Neuron (in vitro differentiated cells): ENCODE results near the gene SCCPDH.

Experiments used
- H2AFZ ChIP-seq: one replicate; pipeline ENCODE4 v1.6.1; 2013; ENCODE audit warnings: low read depth, mild to moderate bottlenecking, inconsistent platforms, low read length, moderate library complexity
- H3K27me3 ChIP-seq: one replicate; pipeline ENCODE4 v1.6.1; 2013; ENCODE audit warnings: low read length; ENCODE audit not compliant: insufficient read depth
- H3K36me3 ChIP-seq: one replicate; pipeline ENCODE4 v1.6.1; 2013; ENCODE audit warnings: low read length; ENCODE audit not compliant: insufficient read depth
- H3K4me1 ChIP-seq: one replicate; pipeline ENCODE4 v1.6.1; 2013; ENCODE audit warnings: low read length; ENCODE audit not compliant: insufficient read depth
- H3K4me3 ChIP-seq: 2 replicates; pipeline ENCODE4 v1.5.1; 2013; ENCODE audit warnings: mild to moderate bottlenecking, low read length, moderate library complexity
- H3K9me3 ChIP-seq: one replicate; pipeline ENCODE4 v1.6.1; 2013; ENCODE audit warnings: low read length

SCCPDH gene

DNA sequence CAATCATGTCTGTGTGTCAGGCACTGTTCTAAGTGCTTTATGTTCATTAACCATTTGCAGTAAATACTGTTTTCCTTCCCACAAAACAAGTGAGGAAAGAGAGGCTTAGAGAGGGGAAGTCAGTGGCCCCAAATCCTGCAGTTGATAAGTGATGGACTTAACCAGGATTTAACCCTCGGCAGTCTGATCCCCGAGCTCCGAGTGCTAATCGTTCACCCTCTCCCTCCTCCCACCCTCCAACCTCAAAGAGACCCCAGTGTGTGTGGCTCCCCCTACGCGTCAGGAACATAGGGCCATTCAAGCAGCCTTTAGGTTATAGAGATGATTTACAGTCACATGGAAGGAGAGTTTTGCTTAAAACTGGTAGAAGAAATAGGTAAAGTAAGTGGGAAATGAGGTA lies 47.2 kb downstream of the SCCPDH start:
- H3K4me1 ChIP-seq = no peaks in the 10 kb centered on the region
- H3K9me3 ChIP-seq = peaks cover 2% of the 10 kb centered on the region
- H2AFZ ChIP-seq = no peak overlapping the region
- H3K36me3 ChIP-seq = peaks cover 61% of the 10 kb centered on the region
- no peaks in the 10 kb centered on the region for H3K27me3 ChIP-seq
- no peak overlapping the region for H3K4me3 ChIP-seq

DNA sequence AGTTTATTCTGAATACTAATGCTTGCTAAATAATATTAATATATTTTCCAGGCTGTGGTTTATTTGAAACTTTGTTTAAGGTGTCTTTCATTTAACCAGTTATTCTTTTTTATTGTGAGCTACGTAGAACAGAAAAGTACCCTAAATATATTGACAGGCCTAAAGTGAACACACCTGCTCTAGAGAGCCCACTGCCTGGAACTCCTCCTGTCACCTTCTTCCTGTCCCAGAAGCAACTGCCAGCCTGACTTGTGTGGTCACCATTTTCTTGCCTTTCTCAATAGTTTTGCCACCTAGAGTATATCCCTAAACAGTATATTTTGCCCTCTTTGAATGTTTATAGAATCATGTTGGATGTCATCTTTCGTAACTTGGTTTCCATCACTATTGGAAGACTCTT lies 48.5 kb downstream of the SCCPDH start:
- no peak overlapping the region for H3K4me3 ChIP-seq
- peaks cover 61% of the 10 kb centered on the region for H3K36me3 ChIP-seq

DNA sequence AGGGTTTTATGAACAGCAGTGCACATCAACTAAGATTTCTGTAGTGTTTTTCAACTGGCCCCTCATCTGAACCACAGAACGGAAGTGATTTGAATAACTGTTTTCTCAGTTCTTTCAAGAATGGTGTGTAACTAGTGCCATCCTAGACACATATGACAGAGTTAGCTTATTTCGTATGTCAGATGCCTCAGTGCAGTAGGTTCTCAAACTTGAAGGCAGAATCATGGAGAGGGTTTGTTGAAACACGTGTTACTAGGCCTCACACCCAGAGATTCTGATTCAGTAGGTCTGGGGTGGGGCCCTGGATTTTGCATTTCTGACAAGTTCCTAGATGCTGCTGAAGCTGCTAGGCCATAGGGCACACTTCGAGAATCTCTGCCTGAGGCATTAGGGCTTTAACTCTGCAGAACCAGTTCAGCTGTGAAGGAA lies 49.0 kb downstream of the SCCPDH start:
- H2AFZ ChIP-seq = no peak overlapping the region

More for the DNA sequence above, 48.5 kb downstream of the SCCPDH start:
- Histone ChIP-seq H2AFZ (no peak overlapping the region), H3K9me3 (peaks cover 2% of the 10 kb centered on the region), H3K4me1 (no peaks in the 10 kb centered on the region), H3K27me3 (no peaks in the 10 kb centered on the region)

DNA sequence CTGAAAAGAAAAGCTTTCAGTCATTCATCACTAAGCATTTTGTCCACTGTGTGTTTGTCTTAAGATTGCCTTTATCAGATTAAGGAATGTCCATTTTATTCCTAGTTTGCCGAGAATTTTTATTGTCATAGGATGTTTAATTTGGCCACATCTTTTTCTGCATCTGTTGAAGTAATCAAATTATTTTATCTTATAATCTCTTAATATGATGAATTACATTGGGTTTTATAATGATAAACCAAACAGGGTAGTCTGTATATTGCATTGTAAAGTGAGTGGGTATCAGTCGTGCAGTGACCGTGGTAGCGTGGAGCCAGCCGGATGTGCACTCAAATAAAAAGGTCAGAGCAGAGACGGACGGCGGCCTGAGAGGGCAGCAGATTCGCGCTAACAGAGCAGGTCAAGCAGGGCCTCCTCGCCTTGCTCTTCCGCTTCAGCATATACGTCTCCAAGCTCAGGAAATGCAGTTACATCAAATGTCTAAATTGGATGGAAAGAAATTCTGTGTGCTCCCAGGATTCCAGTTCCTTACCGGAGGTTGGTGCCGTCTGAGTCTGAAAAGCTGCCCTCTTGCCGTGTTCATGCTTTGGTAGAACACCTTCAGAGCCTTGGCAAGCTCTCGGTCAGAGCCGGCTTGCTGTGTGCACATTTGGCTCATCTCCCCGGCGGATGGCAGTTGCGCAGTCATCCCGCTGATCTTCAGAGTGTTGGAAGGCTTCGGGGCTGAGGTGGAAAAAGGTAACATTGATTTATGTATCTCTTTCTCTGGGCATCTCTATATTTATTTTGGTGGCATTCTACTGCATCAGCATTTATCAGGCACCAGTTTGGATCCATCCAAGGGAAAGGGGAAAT lies 51.5 kb downstream of the SCCPDH start:
- H3K4me3 ChIP-seq = no peak overlapping the region
- peaks cover 3% of the 10 kb centered on the region for H3K9me3 ChIP-seq
- peaks cover 58% of the 10 kb centered on the region for H3K36me3 ChIP-seq
- H3K27me3 ChIP-seq = no peaks in the 10 kb centered on the region
- H2AFZ ChIP-seq = no peak overlapping the region
- no peaks in the 10 kb centered on the region for H3K4me1 ChIP-seq

More for the DNA sequence above, 49.0 kb downstream of the SCCPDH start:
- Histone ChIP-seq H3K36me3 (peaks cover 58% of the 10 kb centered on the region), H3K4me3 (no peak overlapping the region), H3K27me3 (no peaks in the 10 kb centered on the region), H3K9me3 (peaks cover 2% of the 10 kb centered on the region), H3K4me1 (no peaks in the 10 kb centered on the region)

DNA sequence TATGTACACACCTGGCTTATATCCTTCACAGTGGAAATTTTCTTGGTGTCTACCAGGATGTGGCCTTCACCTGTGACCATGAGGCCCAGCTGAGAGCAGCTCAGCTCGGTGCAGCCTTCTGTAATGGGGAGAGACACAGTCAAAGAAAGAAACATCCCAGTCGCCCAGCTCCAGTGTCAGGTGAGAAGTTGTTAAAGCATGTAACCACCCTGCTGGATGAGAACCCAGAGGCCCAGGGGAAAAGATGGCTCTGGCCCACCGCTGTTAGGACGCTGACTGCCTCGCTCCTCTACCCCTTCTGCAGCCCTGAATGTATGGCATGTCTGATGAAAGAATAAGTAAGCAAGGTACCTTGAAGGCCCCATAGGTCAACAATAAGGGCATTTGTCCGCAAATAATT lies 52.7 kb downstream of the SCCPDH start:
- Histone ChIP-seq H3K4me3 (no peak overlapping the region), H3K4me1 (no peaks in the 10 kb centered on the region), H3K36me3 (peaks cover 61% of the 10 kb centered on the region), H3K27me3 (no peaks in the 10 kb centered on the region), H2AFZ (no peak overlapping the region), H3K9me3 (peaks cover 3% of the 10 kb centered on the region)

DNA sequence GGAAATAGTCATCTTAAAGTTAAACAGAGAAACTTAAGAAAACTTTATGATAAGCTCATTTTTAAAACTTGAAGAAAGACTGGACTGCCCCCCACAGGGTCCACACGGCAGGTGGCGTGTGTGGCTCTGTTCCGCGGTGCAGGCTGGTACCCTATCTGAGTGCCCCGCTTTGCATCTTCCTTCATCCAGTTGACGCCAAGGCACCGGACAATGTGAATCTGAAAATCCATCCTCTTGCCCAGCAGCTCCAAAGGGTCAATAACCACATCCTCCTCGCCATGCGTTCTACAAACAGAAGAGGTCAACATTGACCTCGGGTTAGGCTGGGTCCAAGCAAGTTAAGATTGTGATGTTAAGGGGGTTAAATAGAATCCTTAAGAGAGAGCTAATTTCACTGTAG lies 54.5 kb downstream of the SCCPDH start:
- no peaks in the 10 kb centered on the region for H3K4me1 ChIP-seq
- peaks cover 56% of the 10 kb centered on the region for H3K36me3 ChIP-seq
- H3K27me3 ChIP-seq = no peaks in the 10 kb centered on the region
- H2AFZ ChIP-seq = no peak overlapping the region
- H3K4me3 ChIP-seq = no peak overlapping the region
- H3K9me3 ChIP-seq = peaks cover 3% of the 10 kb centered on the region

DNA sequence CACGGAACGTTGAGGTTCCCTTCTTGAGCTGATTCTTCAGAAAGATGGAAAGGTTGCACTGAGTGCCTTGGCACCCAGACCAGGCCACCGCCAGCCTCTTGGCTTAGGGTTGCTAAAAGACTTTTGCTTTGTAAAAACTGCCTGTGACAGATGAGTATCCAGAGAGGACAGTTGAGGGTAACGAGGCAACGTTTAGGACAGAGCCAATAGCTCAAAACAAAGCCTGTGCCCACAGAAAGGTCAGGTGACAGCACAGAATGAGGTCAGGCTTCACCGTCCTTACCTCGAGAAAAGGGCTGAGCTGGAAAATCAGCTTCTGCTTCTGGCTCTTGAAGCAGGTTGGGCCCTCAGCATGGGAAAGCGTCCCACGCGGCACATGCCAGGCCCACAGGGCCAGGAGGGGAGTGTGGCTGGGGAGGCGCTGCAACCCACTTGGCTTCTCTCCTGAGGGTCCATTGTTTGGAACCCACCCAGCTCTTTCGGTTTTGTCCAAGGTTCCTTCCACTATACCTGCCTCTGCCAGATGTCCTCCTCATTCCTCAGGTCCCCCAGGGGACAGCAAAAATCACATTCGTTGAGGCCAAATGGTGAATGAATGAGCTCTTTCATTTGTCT lies 55.5 kb downstream of the SCCPDH start:
- Histone ChIP-seq H3K4me1 (no peaks in the 10 kb centered on the region), H3K36me3 (peaks cover 56% of the 10 kb centered on the region), H3K27me3 (no peaks in the 10 kb centered on the region), H3K9me3 (peaks cover 3% of the 10 kb centered on the region), H2AFZ (no peak overlapping the region), H3K4me3 (no peak overlapping the region)

DNA sequence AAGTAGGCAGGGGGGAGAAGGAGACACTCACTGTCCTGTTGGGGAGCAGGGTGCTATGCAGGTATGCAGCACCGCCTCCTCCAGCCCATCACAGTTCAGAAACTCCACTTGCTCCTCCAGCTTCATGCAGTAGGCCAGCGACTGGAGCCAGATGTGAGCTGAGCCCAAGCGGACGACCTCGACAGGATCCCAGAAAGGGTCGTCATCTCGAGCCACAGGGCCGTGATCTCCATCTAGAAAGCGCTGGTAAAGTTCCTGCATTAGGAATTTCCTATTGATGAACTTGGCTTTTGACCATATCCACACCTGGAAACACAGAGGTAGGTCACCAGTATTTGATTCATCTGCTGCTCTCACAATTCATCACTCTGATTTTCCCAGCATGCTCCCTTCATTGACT lies 56.1 kb downstream of the SCCPDH start:
- Histone ChIP-seq H3K9me3 (peaks cover 3% of the 10 kb centered on the region), H3K4me1 (no peaks in the 10 kb centered on the region), H3K36me3 (peaks cover 54% of the 10 kb centered on the region), H2AFZ (no peak overlapping the region), H3K27me3 (no peaks in the 10 kb centered on the region), H3K4me3 (no peak overlapping the region)

DNA sequence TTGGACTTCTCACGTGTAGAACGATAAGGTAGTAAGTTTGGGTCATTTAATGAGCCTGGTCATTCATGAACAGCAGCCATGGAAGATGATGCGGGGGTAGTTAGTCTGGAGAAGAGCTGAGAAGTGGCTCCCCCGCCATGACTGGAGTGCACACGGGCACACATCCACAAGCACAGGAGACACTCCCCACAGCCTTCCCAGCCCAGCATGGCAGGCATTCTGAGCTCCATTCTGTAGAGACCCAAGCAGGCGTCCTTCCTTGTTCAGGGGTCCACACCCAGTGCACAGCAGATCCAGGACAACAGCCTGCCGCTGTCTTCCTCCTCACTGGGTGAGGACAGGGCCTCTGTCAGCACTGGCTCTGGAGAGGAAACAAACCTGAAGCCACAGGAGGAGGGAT lies 57.0 kb downstream of the SCCPDH start:
- Histone ChIP-seq H3K4me3 (no peak overlapping the region), H3K36me3 (peaks cover 44% of the 10 kb centered on the region), H2AFZ (no peak overlapping the region), H3K27me3 (no peaks in the 10 kb centered on the region), H3K4me1 (no peaks in the 10 kb centered on the region), H3K9me3 (peaks cover 8% of the 10 kb centered on the region)

DNA sequence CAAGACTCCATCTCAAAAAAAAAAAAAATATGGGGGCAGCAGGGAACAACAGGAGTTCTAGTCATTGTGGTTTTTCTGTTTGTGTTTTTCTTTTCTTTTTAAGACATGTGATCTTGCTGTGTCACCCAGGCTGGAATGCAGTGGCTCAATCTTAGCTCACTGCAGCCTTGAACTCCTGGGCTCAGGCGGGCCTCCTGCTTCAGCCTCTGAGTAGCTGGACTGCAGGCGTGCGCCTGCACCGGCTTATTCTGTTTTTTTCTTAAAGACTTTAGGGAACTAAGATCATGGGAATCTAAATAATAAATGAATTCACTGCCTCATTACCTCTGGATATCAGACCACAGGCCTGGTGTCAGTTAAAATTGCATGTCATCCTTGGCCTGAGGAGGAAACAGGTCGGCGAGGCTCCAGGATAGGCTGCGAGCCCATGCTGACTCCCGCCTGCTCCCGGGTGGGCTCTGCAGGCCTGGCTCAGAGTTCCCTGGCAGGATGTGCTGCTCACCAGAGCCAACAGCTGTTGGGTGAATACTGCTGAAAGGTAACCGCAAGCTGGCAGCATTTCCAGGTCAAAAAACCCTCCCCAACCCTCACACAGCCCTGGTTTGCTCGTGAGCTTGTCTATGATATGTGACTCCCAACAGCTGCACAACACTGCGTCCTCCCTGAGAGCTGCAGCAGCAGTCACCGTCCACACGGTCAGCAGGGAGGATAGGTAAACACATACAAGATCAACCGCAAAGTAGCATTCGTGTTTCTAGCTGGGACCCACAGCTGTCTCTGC lies 58.1 kb downstream of the SCCPDH start:
- peaks cover 33% of the 10 kb centered on the region for H3K36me3 ChIP-seq
- no peaks in the 10 kb centered on the region for H3K27me3 ChIP-seq
- no peak overlapping the region for H2AFZ ChIP-seq
- H3K4me3 ChIP-seq = no peak overlapping the region
- H3K4me1 ChIP-seq = no peaks in the 10 kb centered on the region
- peaks cover 8% of the 10 kb centered on the region for H3K9me3 ChIP-seq

DNA sequence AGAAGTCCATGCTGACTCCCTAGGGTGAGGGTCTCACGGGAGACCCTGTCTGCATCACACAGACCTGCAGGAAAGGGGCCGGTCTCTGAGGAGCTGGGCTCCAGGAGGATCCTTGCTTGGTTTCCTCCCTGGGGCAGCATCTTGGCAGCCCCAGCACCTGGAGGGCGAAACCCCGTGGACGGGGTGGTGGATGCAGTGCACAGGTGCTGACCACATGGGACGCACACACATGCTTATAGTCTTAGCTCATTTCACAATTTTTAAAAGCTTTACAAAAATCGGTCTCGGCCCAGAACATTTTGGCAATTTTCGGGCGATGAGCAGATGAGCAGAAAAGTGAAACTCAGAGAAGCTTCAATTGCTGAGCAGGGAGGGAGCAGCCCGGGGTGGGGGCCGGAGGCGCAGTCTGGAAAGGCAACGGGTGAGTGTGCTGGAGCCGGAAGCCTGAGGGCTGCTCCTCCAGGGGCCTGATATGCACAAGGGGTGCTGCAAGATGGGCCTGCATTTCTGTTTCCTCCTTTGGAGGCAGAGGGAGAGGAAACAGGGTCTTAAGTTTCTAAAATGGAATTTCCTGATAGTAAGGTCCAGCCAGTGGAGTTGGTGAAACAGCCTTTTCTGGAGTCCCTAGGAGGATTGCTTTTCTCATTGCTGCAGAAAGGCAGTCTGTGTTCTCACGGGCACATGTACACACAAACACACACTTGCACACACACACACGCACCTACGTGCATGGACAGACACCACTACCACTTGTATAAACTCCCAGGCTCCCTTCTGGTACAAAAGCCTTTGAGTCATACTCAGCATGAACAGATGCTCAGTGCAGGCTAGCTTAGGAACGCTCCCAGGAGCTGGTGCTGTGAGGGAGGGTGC lies 60.6 kb downstream of the SCCPDH start:
- Histone ChIP-seq H2AFZ (no peak overlapping the region), H3K36me3 (peaks cover 20% of the 10 kb centered on the region), H3K9me3 (peaks cover 8% of the 10 kb centered on the region), H3K4me3 (no peak overlapping the region), H3K27me3 (no peaks in the 10 kb centered on the region), H3K4me1 (no peaks in the 10 kb centered on the region)

DNA sequence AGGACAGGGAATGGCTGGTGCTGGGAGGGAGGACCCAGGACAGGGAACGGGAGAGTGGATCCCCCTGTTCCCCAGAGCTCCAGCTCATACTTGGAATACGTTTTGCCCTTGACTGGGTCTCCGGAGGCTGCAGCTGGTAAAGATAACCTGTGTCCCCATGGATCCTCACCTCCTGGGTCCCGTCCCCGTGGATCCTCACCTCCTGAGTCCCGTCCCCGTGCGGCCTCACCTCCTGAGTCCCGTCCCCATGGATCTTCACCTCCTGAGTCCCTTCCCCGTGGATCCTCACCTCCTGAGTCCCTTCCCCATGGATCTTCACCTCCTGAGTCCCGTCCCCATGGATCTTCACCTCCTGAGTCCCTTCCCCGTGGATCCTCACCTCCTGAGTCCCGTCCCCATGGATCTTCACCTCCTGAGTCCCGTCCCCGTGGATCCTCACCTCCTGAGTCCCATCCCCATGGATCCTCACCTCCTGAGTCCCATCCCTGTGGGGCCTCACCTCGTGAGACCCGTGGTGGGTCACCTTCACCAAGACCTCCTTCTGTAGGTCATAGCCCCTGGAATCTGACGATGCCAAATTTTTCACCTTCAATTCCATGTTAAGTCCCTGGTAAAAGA lies 61.4 kb downstream of the SCCPDH start:
- peaks cover 5% of the 10 kb centered on the region for H3K9me3 ChIP-seq
- H3K4me3 ChIP-seq = no peak overlapping the region
- H3K4me1 ChIP-seq = no peaks in the 10 kb centered on the region
- peaks cover 13% of the 10 kb centered on the region for H3K36me3 ChIP-seq
- no peaks in the 10 kb centered on the region for H3K27me3 ChIP-seq
- H2AFZ ChIP-seq = no peak overlapping the region
